Measurements from ENCODE around the gene GTPBP4. TPM values are rescaled to one million over a fixed set of nuclear protein-coding genes. Genes with fewer than 3 reads are reported as not detected.

The GTPBP4 gene
- total RNA-seq, 1 experiment from 2014 or later: 111 TPM

GRCh38 chr10:962342-962741, 25.9 kb upstream of the GTPBP4 start:
- Histone ChIP-seq H3K79me2 (ENCODE audit: insufficient read depth, low read length) (no peaks in the 10 kb centered on the region), H3K9me2 (ENCODE audit: insufficient read depth) (no peaks in the 10 kb centered on the region), H3K9ac (ENCODE audit: low read length) (no peak overlapping the region), H3K4me3 (replicated peaks in 1 of 2; ENCODE audit: low read depth in 1 of 2, low read length in 2 of 2) (no peak overlapping the region), H2AFZ (ENCODE audit: low read depth, low read length, poor library complexity, severe bottlenecking) (no peak overlapping the region), H3K9me3 (ENCODE audit: control insufficient read depth in 1 of 2, insufficient read depth in 1 of 2, low read depth in 1 of 2, low read length in 2 of 2) (no peaks in the 10 kb centered on the region), H3K27me3 (ENCODE audit: insufficient read depth, low read length) (peaks cover 7% of the 10 kb centered on the region; the same call in 1 of the 2 replicates), H3K4me1 (ENCODE audit: control insufficient read depth in 1 of 2, insufficient read depth in 2 of 2, low read length in 2 of 2) (no peaks in the 10 kb centered on the region), H4K20me1 (ENCODE audit: insufficient read depth) (no peaks in the 10 kb centered on the region), H3K4me2 (ENCODE audit: low read length) (no peak overlapping the region), H3K36me3 (ENCODE audit: control insufficient read depth in 1 of 2, insufficient read depth in 2 of 2, low read length in 2 of 2) (no peaks in the 10 kb centered on the region), H3K27ac (ENCODE audit: low read depth, low read length) (no peak overlapping the region)
- ATAC-seq: no peak
- no TSS peak for BruUV-seq (replicated peaks)
- TF ChIP-seq YY1 (IDR thresholded peaks at IDR 0.05; ENCODE audit: extremely low read depth, insufficient replicate concordance, low read depth, low read length) (no peak), CEBPB (IDR thresholded peaks at IDR 0.05; ENCODE audit: low read depth) (no peak)
- intact Hi-C loops (cut with micrococcal nuclease): no loop called here
- ChIA-PET RAD21 (ENCODE audit: low non-redundant PET in 1 of 2, low total read pairs in 2 of 2, uncharacterized antibody in 2 of 2, unreplicated experiment in 2 of 2) (no interaction called here), POLR2A (no interaction called here), CTCF (no interaction called here)
- no peak for DNase-seq (ENCODE audit: low read depth, low spot score)

GRCh38 chr10:963186-963585, 25.0 kb upstream of the GTPBP4 start:
- ChIA-PET POLR2A (no interaction called here), CTCF (no interaction called here), RAD21 (ENCODE audit: low non-redundant PET in 1 of 2, low total read pairs in 2 of 2, uncharacterized antibody in 2 of 2, unreplicated experiment in 2 of 2) (no interaction called here)
- no peak overlapping the region for H3K4me2 ChIP-seq (ENCODE audit: low read length)
- BruUV-seq (replicated peaks): no TSS peak
- H3K79me2 ChIP-seq (ENCODE audit: insufficient read depth, low read length): no peaks in the 10 kb centered on the region
- DNase-seq (ENCODE audit: low read depth, low spot score): no peak
- H2AFZ ChIP-seq (ENCODE audit: low read depth, low read length, poor library complexity, severe bottlenecking): no peak overlapping the region
- H3K9ac ChIP-seq (ENCODE audit: low read length): no peak overlapping the region
- intact Hi-C loops (cut with micrococcal nuclease): no loop called here
- H3K36me3 ChIP-seq (ENCODE audit: control insufficient read depth in 1 of 2, insufficient read depth in 2 of 2, low read length in 2 of 2): no peaks in the 10 kb centered on the region
- peaks cover 6% of the 10 kb centered on the region; the same call in 1 of the 2 replicates for H3K27me3 ChIP-seq (ENCODE audit: insufficient read depth, low read length)
- H4K20me1 ChIP-seq (ENCODE audit: insufficient read depth): no peaks in the 10 kb centered on the region
- no peaks in the 10 kb centered on the region for H3K9me3 ChIP-seq (ENCODE audit: control insufficient read depth in 1 of 2, insufficient read depth in 1 of 2, low read depth in 1 of 2, low read length in 2 of 2)
- H3K9me2 ChIP-seq (ENCODE audit: insufficient read depth): no peaks in the 10 kb centered on the region
- no peaks in the 10 kb centered on the region for H3K4me1 ChIP-seq (ENCODE audit: control insufficient read depth in 1 of 2, insufficient read depth in 2 of 2, low read length in 2 of 2)
- no peak overlapping the region for H3K4me3 ChIP-seq (replicated peaks in 1 of 2; ENCODE audit: low read depth in 1 of 2, low read length in 2 of 2)
- no peak for ATAC-seq
- H3K27ac ChIP-seq (ENCODE audit: low read depth, low read length): no peak overlapping the region
- TF ChIP-seq EZH2 (IDR thresholded peaks at IDR 0.05): no peak
- no peak for TF ChIP-seq POLR2AphosphoS5 (IDR thresholded peaks at IDR 0.05; ENCODE audit: low read depth, low read length)
- no peak for TF ChIP-seq EZH2phosphoT487 (IDR thresholded peaks at IDR 0.05; ENCODE audit: borderline replicate concordance)
- no peak for TF ChIP-seq CTCF (IDR thresholded peaks at IDR 0.05 in 2 of 3, conservative IDR thresholded peaks at IDR 0.05 in 1 of 3; ENCODE audit: borderline replicate concordance in 1 of 3, insufficient read depth in 1 of 3, low read depth in 2 of 3, low read length in 2 of 3)
- no peak for TF ChIP-seq REST (IDR thresholded peaks at IDR 0.05; ENCODE audit: low read depth)
- TF ChIP-seq FOSL1 (IDR thresholded peaks at IDR 0.05; ENCODE audit: low read depth): no peak
- no peak for TF ChIP-seq ELF1 (IDR thresholded peaks at IDR 0.05; ENCODE audit: borderline replicate concordance, low read depth)
- no peak for TF ChIP-seq SRF (IDR thresholded peaks at IDR 0.05; ENCODE audit: low read depth)
- TF ChIP-seq SIN3A (IDR thresholded peaks at IDR 0.05; ENCODE audit: low read depth): no peak
- no peak for TF ChIP-seq CEBPB (IDR thresholded peaks at IDR 0.05; ENCODE audit: low read depth)
- TF ChIP-seq RAD21 (IDR thresholded peaks at IDR 0.05; ENCODE audit: low read depth): no peak
- no peak for TF ChIP-seq ZNF274 (IDR thresholded peaks at IDR 0.05; ENCODE audit: low read depth, low read length)
- no peak for TF ChIP-seq MAX (IDR thresholded peaks at IDR 0.05)
- no peak for TF ChIP-seq TCF7L2 (IDR thresholded peaks at IDR 0.05; ENCODE audit: borderline replicate concordance, extremely low read depth, insufficient read depth, insufficient read length)
- TF ChIP-seq ATF3 (IDR thresholded peaks at IDR 0.05): no peak
